Colon (tissue), 2 donors: Measurements from ENCODE around the gene FSHR.

Experiments
- FAIRE-seq: peaks from 2 replicates; lab custom pipeline; 2012; peaks lifted over from hg19 to GRCh38; lab: Jason Lieb, UNC
- donor health status: control.
- donor health status: control.

Gene FSHR

GRCh38 chr2:49154140-49154539 lies at the start of gene FSHR:
FSHR (minus strand) TSS chr2:49154515; CDS start chr2:49154417, 98 bp downstream.
- FAIRE-seq: no peak

GRCh38 chr2:49199266-49199665 lies 45.0 kb upstream of the FSHR start:
- FAIRE-seq: no peak

GRCh38 chr2:49194701-49195100 lies 40.4 kb upstream of the FSHR start:
- FAIRE-seq: no peak

GRCh38 chr2:49192036-49192435 lies 37.7 kb upstream of the FSHR start:
- no peak for FAIRE-seq

- FAIRE-seq: no peak
Measured at GRCh38 chr2:49189512-49190225, 35.4 kb upstream of the FSHR start.

GRCh38 chr2:49186050-49186648 lies 31.8 kb upstream of the FSHR start:
- no peak for FAIRE-seq

GRCh38 chr2:49178656-49179055 lies 24.3 kb upstream of the FSHR start:
- no peak for FAIRE-seq

GRCh38 chr2:49177194-49177593 lies 22.9 kb upstream of the FSHR start:
- FAIRE-seq: no peak

GRCh38 chr2:49175831-49176230 lies 21.5 kb upstream of the FSHR start:
- FAIRE-seq: no peak

GRCh38 chr2:49174750-49175149 lies 20.4 kb upstream of the FSHR start:
- no peak for FAIRE-seq

- no peak for FAIRE-seq
Measured at GRCh38 chr2:49167131-49167530, 12.8 kb upstream of the FSHR start.

- FAIRE-seq: no peak
Measured at GRCh38 chr2:49165662-49166061, 11.3 kb upstream of the FSHR start.

GRCh38 chr2:49164729-49165128 lies 10.4 kb upstream of the FSHR start:
- no peak for FAIRE-seq

- no peak for FAIRE-seq
Measured at GRCh38 chr2:49162151-49162550, 7.8 kb upstream of the FSHR start.

- FAIRE-seq: no peak
Measured at GRCh38 chr2:49154891-49155290, 576 bp upstream of the FSHR start.

- no peak for FAIRE-seq
Measured at GRCh38 chr2:49153252-49153651, 1.1 kb downstream of the FSHR start.

- no peak for FAIRE-seq
Measured at GRCh38 chr2:49152824-49153223, 1.5 kb downstream of the FSHR start.

GRCh38 chr2:49146401-49146800 lies 7.9 kb downstream of the FSHR start:
- FAIRE-seq: no peak

GRCh38 chr2:49131801-49132200 lies 22.5 kb downstream of the FSHR start:
- FAIRE-seq: no peak

GRCh38 chr2:49129034-49129433 lies 25.3 kb downstream of the FSHR start:
- no peak for FAIRE-seq

GRCh38 chr2:49123600-49123999 lies 30.7 kb downstream of the FSHR start:
- FAIRE-seq: no peak

GRCh38 chr2:49122107-49122506 lies 32.2 kb downstream of the FSHR start:
- no peak for FAIRE-seq

- FAIRE-seq: no peak
Measured at GRCh38 chr2:49113046-49113445, 41.3 kb downstream of the FSHR start.

- no peak for FAIRE-seq
Measured at GRCh38 chr2:49111456-49111855, 42.9 kb downstream of the FSHR start.
